GM23338 (cell line): Measurements from ENCODE around the gene CCDC82. TPM values are rescaled to one million over a fixed set of nuclear protein-coding genes. Genes with fewer than 3 reads are reported as not detected.

ENCODE experiments used
- ATAC-seq: fragments of 200-7000 bp; cut with Tn5 transposase; 3 replicates; pipeline ENCODE4 v1.9.1; 2020
- DNase-seq: peaks from one replicate; pipeline ENCODE4 v3.0.0-alpha.2; 2015; ENCODE audit warnings: low spot score
- H2AFZ ChIP-seq: fragments of 200-600 bp; sonication (generic); 2 replicates; pipeline ENCODE4 v1.8.0; 2016; ENCODE audit warnings: antibody characterized with exemption, mild to moderate bottlenecking, moderate library complexity
- H3F3A ChIP-seq: fragments of 200-600 bp; sonication (generic); replicated peaks from 2 replicates; pipeline ENCODE4 v1.8.0; 2017; ENCODE audit warnings: antibody characterized with exemption, mixed run types, low read depth
- H3K27ac ChIP-seq: fragments of 200-600 bp; sonication (generic); 2 replicates; pipeline ENCODE4 v1.6.1; 2016; ENCODE audit warnings: low read depth
- H3K27me3 ChIP-seq: fragments of 200-600 bp; sonication (generic); 2 replicates; pipeline ENCODE4 v1.8.0; 2016; ENCODE audit warnings: mild to moderate bottlenecking, mixed run types, moderate library complexity; ENCODE audit not compliant: insufficient read depth
- H3K36me3 ChIP-seq: fragments of 200-600 bp; sonication (generic); 2 replicates; pipeline ENCODE4 v1.8.0; 2016; ENCODE audit warnings: mild to moderate bottlenecking; ENCODE audit not compliant: insufficient read depth
- H3K4me1 ChIP-seq: fragments of 200-600 bp; sonication (generic); 2 replicates; pipeline ENCODE4 v1.8.0; 2016; ENCODE audit warnings: mild to moderate bottlenecking, moderate library complexity; ENCODE audit not compliant: insufficient read depth
- H3K4me2 ChIP-seq: fragments of 200-600 bp; sonication (generic); 2 replicates; pipeline ENCODE4 v1.7.1; 2017; ENCODE audit warnings: mixed run types
- H3K4me3 ChIP-seq: fragments of 200-600 bp; sonication (generic); 2 replicates; pipeline ENCODE4 v1.6.1; 2016; ENCODE audit warnings: mixed run types
- H3K79me2 ChIP-seq: fragments of 200-600 bp; sonication (generic); replicated peaks from 2 replicates; pipeline ENCODE4 v1.8.0; 2017; ENCODE audit warnings: mild to moderate bottlenecking; ENCODE audit not compliant: insufficient read depth
- H3K9me2 ChIP-seq: fragments of 200-600 bp; sonication (generic); 2 replicates; pipeline ENCODE4 v1.8.0; 2017; ENCODE audit not compliant: insufficient read depth
- H4K20me1 ChIP-seq: fragments of 200-600 bp; sonication (generic); replicated peaks from 2 replicates; pipeline ENCODE4 v1.8.0; 2017; ENCODE audit warnings: mild to moderate bottlenecking; ENCODE audit not compliant: insufficient read depth
- H3K27ac Mint-ChIP-seq: 2 replicates; pipeline ENCODE4 v1.8.0; 2020; ENCODE audit warnings: inconsistent platforms, mild to moderate bottlenecking, moderate library complexity, mixed read lengths
- H3K27me3 Mint-ChIP-seq: 3 replicates; pipeline ENCODE4 v1.8.0; 2022; ENCODE audit warnings: low read depth, mild to moderate bottlenecking, moderate library complexity, mixed read lengths, inconsistent platforms; ENCODE audit not compliant: insufficient read depth, poor library complexity
- H3K36me3 Mint-ChIP-seq: 3 replicates; pipeline ENCODE4 v1.8.0; 2021; ENCODE audit warnings: low read depth, mild to moderate bottlenecking, inconsistent platforms, moderate library complexity, mixed read lengths
- H3K4me1 Mint-ChIP-seq: 3 replicates; pipeline ENCODE4 v1.8.0; 2020; ENCODE audit warnings: mild to moderate bottlenecking, inconsistent platforms, mixed read lengths
- H3K4me3 Mint-ChIP-seq: 3 replicates; pipeline ENCODE4 v1.8.0; 2021; ENCODE audit warnings: moderate library complexity, mild to moderate bottlenecking, inconsistent platforms, mixed read lengths
- H3K9me3 Mint-ChIP-seq: 3 replicates; pipeline ENCODE4 v1.8.0; 2020; ENCODE audit warnings: moderate library complexity, mild to moderate bottlenecking, inconsistent platforms, mixed read lengths
- CREB1 ChIP-seq: fragments of 250-450 bp; sonication (Bioruptor Pico); IDR thresholded peaks from 2 replicates; pipeline ENCODE4 v1.5.0; 2020; ENCODE audit warnings: low read depth, mild to moderate bottlenecking, moderate library complexity
- CTCF ChIP-seq, 2 experiments: fragments of 200-600 bp in 1 of 2; sonication (generic) in 1 of 2; conservative IDR thresholded peaks; 2 replicates each; pipeline versions ENCODE4 v1.5.1 to v1.6.1; 2016 to 2017; ENCODE audit warnings: antibody characterized with exemption in 2 of 2, low read depth in 2 of 2, mild to moderate bottlenecking in 2 of 2, moderate library complexity in 1 of 2
- ETS1 ChIP-seq: IDR thresholded peaks from 2 replicates; pipeline ENCODE4 v1.6.1; 2016; ENCODE audit warnings: antibody characterized with exemption
- EZH2 ChIP-seq: fragments of 200-600 bp; sonication (generic); IDR thresholded peaks from one replicate; pipeline ENCODE4 v1.8.0; 2017; ENCODE audit warnings: antibody characterized with exemption, mild to moderate bottlenecking, low read depth; ENCODE audit not compliant: unreplicated experiment
- NANOG ChIP-seq: IDR thresholded peaks from 2 replicates; pipeline ENCODE4 v1.6.1; 2016; ENCODE audit warnings: antibody characterized with exemption, borderline replicate concordance
- POLR2AphosphoS5 ChIP-seq: IDR thresholded peaks from 2 replicates; pipeline ENCODE4 v1.6.1; 2016; ENCODE audit warnings: antibody characterized with exemption, low read depth
- STAT1 ChIP-seq: IDR thresholded peaks from one replicate; pipeline ENCODE4 v1.6.1; 2016; ENCODE audit warnings: antibody characterized with exemption; ENCODE audit not compliant: unreplicated experiment
- ZNF114 ChIP-seq: fragments of 250-450 bp; sonication (Bioruptor Pico); IDR thresholded peaks from 2 replicates; pipeline ENCODE4 v1.5.0; 2020; ENCODE audit warnings: mild to moderate bottlenecking, moderate library complexity
- ZNF462 ChIP-seq: fragments of 250-450 bp; sonication (Bioruptor Pico); IDR thresholded peaks from 2 replicates; pipeline ENCODE4 v1.5.0; 2020; ENCODE audit warnings: mild to moderate bottlenecking, moderate library complexity
- polyA plus RNA-seq: library from polyadenylated mRNA; unstranded; fragments of >200 nt; fragmentation: Nextera tagmentation; extraction: Ambion mirVana; gene quantifications from 2 replicates; pipeline ENCODE4 v1.2.1, GENCODE V29; 2016
- total RNA-seq: library from RNA; depleted of rRNA; stranded (reverse); fragments of >200 nt; shearing (Covaris generic); gene quantifications from 2 replicates; pipeline ENCODE4 v1.2.3, GENCODE V29; 2014

CCDC82 gene
- total and polyA plus RNA-seq, 2 experiments from 2014 or later, result 15.7 to 45.8 TPM

- DNase-seq (no peak), ATAC-seq (no peak)
- peaks cover 12% of the 10 kb centered on the region; the same call in 2 of the 3 replicates for H3K36me3 Mint-ChIP-seq
- 0 out of 3 replicates have a peak, but pooled peaks cover 4% of the 10 kb centered on the region for H3K4me1 Mint-ChIP-seq
- Histone ChIP-seq H3K27ac (no peak overlapping the region), H2AFZ (no peak overlapping the region), H3F3A (no peaks in the 10 kb centered on the region), H3K4me3 (no peak overlapping the region), H3K79me2 (no peaks in the 10 kb centered on the region), H3K9me2 (peaks cover 11% of the 10 kb centered on the region; the same call in 1 of the 2 replicates), H3K27me3 (no peaks in the 10 kb centered on the region), H4K20me1 (no peaks in the 10 kb centered on the region), H3K4me2 (no peak overlapping the region), H3K36me3 (peaks cover 7% of the 10 kb centered on the region; the same call in 1 of the 2 replicates), H3K4me1 (no peaks in the 10 kb centered on the region; the same call in 1 of the 2 replicates)
- H3K4me3 Mint-ChIP-seq, result no peak overlapping the region
- no peak overlapping the region for H3K27ac Mint-ChIP-seq
- TF ChIP-seq CTCF (conservative IDR thresholded peaks at IDR 0.05; ENCODE audit: low read depth in 2 of 2), result no peak
- TF ChIP-seq POLR2AphosphoS5, result no peak
- H3K27me3 Mint-ChIP-seq, result peaks cover 2% of the 10 kb centered on the region
- H3K9me3 Mint-ChIP-seq, result peaks cover 18% of the 10 kb centered on the region; the same call in 2 of the 3 replicates
Measured at GRCh38 chr11:96413408-96413807, 23.7 kb upstream of the CCDC82 start.

- Histone ChIP-seq H4K20me1 (no peaks in the 10 kb centered on the region), H3K4me2 (no peak overlapping the region), H3K36me3 (peaks cover 7% of the 10 kb centered on the region; the same call in 1 of the 2 replicates), H3K27ac (no peak overlapping the region), H3K27me3 (no peaks in the 10 kb centered on the region), H3K4me1 (no peaks in the 10 kb centered on the region; the same call in 1 of the 2 replicates), H3K9me2 (peaks cover 11% of the 10 kb centered on the region; the same call in 1 of the 2 replicates), H3K79me2 (no peaks in the 10 kb centered on the region), H3F3A (no peaks in the 10 kb centered on the region), H3K4me3 (no peak overlapping the region), H2AFZ (no peak overlapping the region; the same call in 1 of the 2 replicates)
- H3K9me3 Mint-ChIP-seq, result peaks cover 18% of the 10 kb centered on the region; the same call in 2 of the 3 replicates
- ATAC-seq (no peak), DNase-seq (no peak)
- peaks cover 12% of the 10 kb centered on the region; the same call in 2 of the 3 replicates for H3K36me3 Mint-ChIP-seq
- H3K4me3 Mint-ChIP-seq, result no peak overlapping the region
- H3K4me1 Mint-ChIP-seq, result 0 out of 3 replicates have a peak, but pooled peaks cover 4% of the 10 kb centered on the region
- peaks cover 2% of the 10 kb centered on the region for H3K27me3 Mint-ChIP-seq
- H3K27ac Mint-ChIP-seq, result no peak overlapping the region
- TF ChIP-seq ZNF462 (CRISPR knock-in tag) (no peak), CREB1 (CRISPR knock-in tag) (no peak), STAT1 (no peak), ZNF114 (CRISPR knock-in tag) (no peak), ETS1 (no peak), POLR2AphosphoS5 (no peak), NANOG (no peak), EZH2 (no peak), CTCF (conservative IDR thresholded peaks at IDR 0.05; ENCODE audit: low read depth in 2 of 2) (no peak)
Measured at GRCh38 chr11:96412761-96413381, 23.2 kb upstream of the CCDC82 start.
